Transverse colon (tissue), 4 donors: ENCODE results near the gene DIPK1A.

Source experiments
- CTCF ChIP-seq, 5 experiments: fragments of 200-600 bp in 3 of 5; fragments of 450-650 bp in 2 of 5; sonication (generic) in 3 of 5; IDR thresholded peaks; 1 replicate in 2 of 5; 2 replicates in 3 of 5; pipeline ENCODE4 v1.5.1; 2016 to 2017; ENCODE audit warnings: antibody characterized with exemption in 5 of 5, inconsistent platforms in 3 of 5, mild to moderate bottlenecking in 2 of 5, moderate library complexity in 1 of 5
- POLR2A ChIP-seq: fragments of 450-650 bp; IDR thresholded peaks from one replicate; pipeline ENCODE4 v1.6.1; 2016; ENCODE audit warnings: antibody characterized with exemption, mild to moderate bottlenecking, moderate library complexity
- POLR2AphosphoS5 ChIP-seq, 3 donors: sonication (generic); formaldehyde crosslinking; IDR thresholded peaks; one replicate each; pipeline ENCODE4 v1.6.1; 2016; ENCODE audit warnings: antibody characterized with exemption in 3 of 3

- TF ChIP-seq CTCF (IDR thresholded peaks at IDR 0.05) (no peak), POLR2A (no peak), POLR2AphosphoS5 (IDR thresholded peaks at IDR 0.05) (no peak)
Observed at GRCh38 chr1:93004566-93005251, 43.4 kb upstream of the DIPK1A start.
